GM19395 (cell line): ENCODE data around the gene MSRB3.

Experiments used
- ATAC-seq: cut with Tn5 transposase; IDR thresholded peaks from one replicate; pipeline ENCODE4 v1.9.1; 2021; ENCODE audit warnings: mild to moderate bottlenecking, moderate library complexity; ENCODE audit not compliant: unreplicated experiment

The MSRB3 gene

DNA sequence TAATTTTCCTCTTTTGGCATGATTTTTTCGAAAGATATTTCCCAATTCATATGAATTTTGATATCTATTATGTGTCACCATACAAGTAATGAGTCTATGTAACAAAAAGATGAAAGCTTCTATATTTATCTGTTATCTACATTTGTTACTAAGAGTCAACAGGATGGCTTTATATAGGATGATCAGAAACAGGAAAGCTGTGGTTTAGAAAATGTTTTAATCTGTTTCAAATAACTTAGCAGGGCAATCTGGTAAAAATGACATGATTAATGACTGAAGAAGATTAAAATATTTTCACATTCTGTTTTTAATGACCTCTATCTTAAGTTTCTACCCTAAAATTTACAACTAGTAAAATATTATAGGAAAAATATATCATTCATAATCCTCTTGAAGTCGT is 105.8 kb downstream of the MSRB3 start:
- no peak for ATAC-seq

DNA sequence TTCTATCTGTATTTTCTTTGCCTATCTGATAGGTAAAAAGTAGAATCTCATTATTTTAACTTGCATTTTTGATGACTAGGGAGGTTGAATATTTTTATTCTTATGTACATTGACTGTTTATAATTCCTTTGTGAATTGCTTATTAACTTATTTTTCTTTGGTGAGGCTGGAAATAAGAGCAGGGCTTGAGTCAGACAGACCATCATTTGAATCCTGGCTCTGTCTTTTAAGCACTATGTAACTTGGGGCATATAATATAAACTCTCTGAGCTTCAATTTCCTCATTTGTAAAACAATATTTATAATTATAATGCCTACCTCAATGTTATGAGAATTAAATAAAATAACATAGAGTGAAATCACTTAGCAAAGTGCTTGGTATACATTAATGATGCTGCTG is 108.9 kb downstream of the MSRB3 start:
- ATAC-seq: no peak

DNA sequence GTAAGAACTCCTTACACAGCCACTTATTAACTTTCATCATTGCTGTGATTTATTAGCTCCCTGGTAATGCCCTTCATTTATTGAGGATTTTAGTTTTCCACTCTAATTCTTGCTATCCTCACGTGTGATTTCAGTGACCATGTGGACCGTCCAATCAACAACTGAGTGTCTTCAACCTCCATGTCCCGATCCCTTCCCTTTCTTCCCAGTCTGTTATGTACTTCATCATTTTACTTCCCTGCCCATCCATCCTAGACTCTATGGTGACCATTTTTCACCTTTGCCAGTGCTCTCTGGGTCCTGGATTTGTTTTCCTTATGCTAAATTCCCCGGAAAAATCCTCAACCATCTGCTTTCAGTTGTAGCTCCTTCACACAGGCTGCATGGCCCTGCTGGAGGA is 111.0 kb downstream of the MSRB3 start:
- no peak for ATAC-seq

DNA sequence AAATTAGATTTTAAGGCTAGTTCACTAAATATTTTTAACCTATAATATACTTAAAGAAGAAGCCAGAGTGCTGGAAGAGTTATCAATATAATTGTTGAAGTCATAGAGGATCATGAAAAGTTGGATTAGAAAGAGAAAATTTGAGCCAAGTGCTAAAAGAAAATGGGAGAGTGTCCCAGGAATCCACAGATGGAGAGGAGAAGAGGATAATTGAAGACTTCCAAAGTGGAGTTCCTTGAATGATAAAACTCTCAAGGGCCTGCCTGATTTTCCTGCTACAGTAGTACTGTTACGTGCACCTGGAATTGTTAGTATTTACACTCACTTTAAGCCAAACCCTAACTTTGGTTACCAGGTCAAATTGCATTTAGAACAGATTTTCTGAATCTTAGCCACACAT is 113.2 kb downstream of the MSRB3 start:
- ATAC-seq: no peak

DNA sequence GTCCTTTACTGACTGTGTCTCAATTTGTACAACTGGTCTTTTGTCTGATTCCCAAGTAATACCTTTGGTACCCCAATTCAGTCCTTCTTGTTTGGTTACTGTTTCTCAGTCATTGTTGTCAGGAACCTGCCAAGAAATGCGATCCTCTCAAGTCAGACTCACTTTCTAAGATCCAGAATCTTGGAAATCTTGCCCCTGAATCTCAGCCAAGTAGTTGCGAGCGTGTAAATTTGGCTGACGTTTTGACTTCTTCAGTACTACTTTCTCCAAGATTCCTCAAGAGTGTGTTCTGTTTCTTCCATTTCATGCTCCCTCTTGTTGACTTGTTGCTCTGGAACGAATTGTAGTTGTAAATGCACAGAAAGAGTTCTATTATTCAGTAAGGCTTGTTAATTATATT is 114.0 kb downstream of the MSRB3 start:
- no peak for ATAC-seq

DNA sequence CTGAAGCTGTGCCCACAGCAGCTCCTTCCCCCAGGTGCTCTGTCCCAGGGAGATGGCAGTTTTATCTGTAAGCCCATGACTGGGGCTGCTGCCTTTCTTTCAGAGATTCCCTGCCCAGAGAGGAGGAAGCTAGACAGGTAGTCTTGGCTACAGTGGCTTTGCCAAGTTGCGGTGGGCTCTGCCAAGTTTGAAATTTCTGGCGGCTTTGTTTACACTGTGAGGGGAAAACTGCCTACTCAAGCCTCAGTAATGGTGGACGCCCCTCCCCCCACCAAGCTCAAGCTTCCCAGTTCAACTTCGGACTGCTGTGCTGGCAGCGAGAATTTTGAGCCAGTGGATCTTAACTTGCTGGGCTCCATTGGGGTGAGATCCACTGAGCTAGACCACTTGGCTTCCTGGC is 124.7 kb downstream of the MSRB3 start:
- no peak for ATAC-seq

DNA sequence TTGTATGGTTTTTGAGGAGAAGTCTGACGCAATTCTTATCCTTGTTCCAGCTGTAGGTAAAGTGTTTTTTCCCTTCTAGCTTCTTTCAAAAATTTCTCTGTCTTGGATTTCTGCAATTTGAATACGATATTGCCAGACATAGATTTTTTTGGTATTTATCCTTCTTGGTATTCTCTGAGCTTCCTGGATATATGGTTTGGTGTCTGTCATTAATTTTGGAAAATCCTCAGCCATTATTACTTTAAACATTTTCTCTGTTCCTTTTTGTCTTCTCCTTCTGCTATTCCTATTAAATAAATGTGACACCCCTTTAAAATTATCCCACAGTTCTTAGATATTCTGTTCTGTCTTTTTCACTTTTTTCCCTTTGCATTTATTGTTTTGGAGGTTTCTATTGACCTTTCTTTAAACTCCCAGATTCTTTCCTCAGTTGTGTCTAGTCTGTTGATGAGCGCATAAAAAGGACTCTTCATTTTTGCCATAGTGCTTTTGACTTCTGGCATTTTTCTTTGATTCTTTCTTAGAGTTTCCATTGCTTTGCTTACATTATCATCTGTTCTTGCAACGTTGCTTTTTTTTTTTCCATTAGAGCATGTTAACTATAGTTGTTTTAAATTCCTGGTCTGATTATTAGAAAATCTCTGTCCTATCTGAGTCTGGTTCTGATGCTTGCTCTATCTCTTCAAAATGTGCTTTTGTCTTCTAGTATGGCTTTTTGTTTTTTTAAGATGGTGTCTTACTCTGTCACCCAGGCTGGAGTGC is 129.1 kb downstream of the MSRB3 start:
- no peak for ATAC-seq

DNA sequence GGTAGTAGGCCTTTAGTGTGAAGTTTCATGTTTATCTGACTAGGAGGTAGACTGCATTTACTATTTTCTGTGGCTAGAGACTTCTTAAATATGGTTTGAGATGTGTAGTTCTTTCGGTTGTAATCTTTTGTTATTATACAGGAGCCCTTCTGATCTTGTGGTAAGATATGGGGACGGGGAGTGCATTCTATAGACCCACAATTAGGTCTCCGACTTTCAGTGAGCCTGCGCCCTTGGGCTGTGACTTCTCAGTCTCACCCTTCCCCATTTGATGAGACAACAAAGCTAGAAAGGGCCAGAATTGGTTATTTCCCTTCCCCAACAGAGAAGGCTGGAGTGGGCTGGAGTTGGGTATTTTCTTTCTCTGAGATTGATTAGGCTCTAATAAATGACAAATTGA is 130.0 kb downstream of the MSRB3 start:
- no peak for ATAC-seq

DNA sequence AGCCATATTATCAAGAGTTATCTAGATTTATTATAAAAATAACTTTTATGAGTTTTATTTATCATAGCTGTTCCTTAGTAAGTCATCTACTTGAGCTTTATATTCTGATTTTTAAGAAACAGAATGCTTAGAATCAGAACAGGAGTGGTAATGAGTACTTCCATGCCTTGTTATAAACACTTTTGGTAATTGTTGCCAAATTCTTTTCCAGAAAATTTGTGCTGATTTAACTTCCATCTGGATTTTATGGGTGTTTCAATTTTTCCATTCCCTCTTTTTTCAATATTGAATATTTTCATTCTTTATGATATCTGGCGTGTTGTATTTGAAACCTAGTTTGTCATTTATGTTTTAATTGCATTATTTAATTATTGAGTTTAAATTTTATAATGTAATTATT is 131.2 kb downstream of the MSRB3 start:
- no peak for ATAC-seq

DNA sequence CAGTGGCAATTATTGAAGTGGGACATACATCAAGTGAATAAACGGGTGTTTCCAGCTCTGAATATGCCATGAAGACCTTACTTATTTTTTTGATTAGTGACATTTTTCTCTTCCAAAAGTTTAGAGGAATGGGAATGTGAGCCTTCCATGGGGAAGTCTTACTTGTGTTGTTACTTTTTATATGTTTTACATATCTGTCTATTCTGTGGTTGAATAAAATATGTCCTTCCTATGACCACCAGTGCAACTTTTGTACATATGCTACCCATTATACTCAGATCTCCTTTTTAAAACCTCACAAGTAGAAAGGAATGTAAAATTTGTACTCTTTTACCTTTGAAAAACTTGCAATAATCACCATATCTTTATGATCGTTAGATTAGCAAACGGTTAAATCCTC is 132.7 kb downstream of the MSRB3 start:
- no peak for ATAC-seq

DNA sequence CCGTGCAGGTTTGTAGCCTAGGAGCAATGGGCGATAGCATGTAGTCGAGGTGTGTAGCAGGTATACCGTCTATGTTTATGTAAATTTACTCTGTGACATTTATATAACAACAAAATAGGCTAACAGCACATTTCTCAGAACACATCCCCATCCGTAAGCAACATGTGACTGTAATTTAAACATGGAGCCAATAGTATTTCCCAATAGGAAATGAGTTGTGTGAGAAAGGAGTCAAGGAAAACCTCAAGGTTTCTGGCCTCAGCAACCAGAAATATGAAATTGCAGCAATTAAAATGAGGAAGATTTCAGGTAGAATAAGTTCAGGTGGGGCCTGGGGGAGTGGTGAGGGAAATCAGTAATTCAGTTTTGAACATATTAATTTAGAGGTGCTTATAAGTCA is 136.0 kb downstream of the MSRB3 start:
- no peak for ATAC-seq

DNA sequence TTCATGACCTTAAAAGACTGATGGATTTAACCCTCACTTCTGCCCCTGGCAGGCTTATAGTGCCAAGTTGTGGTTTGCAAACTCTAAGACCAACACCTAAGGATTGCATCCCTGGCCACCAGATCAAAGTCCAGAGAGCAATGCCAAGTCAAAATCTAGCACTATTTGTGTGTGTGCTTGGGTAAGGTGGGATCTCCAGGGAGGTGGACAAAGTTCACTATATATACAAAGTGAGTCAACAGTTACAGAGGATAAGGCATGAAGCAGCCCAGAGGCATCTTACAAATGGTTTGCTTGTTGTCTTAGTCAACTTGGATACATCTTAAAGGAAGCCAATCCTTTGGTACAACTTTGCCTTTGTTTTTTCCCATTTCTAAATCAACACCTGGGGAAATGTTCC is 137.3 kb downstream of the MSRB3 start:
- no peak for ATAC-seq

DNA sequence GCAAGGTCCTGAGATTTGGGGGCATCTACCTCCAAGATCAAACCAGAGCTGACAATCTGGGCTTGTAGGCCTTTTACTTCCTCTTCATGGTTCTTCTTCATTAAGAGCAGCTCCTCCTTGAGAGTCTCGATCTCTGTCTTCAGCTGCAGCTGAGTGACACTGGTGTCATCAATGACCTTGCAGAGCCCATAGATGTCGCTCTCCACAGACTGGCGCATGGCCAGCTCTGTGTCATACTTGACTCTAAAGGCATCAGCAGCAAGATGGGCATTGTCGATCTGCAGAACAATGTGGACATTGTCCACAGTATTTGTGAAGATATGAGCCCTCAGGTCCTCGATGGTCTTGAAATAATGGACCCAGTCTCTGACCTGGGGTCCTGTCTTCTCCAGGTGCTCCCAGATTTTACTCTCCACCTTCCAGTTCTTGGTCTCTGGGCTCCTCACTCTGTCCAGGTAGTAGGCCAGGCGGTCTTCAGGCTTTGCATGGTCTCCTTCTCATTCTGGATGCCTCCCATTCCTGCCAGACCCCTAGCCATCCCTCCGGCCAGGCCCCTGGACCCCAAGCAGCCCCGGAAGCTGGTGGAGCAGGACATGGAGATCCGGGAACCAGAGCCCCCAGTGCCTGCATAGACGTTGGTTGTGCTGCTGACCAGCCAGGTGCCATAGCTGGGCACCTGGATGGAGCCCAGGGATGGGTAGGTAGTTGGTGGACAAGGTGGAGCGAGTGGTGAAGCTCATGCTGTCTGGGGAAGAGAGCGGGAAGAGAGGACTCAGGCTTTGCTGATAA is 141.0 kb downstream of the MSRB3 start:
- no peak for ATAC-seq

DNA sequence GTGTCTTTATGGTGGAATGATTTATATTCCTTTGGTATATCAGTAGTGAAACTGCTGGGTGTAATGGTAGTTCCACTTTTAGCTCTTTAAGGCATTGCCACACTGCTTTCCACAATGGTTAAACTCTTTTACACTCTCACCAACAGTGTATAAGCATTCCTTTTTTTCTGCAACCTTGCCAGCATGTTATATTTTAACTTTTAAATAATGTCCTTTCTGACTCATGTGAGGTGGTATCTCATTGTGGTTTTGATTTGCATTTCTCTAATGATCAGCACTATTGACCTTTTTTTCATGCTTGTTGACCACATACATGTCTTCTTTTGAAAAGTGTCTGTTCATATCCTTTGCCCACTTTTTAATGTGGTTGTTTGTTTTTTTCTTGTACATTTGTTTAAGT is 142.5 kb downstream of the MSRB3 start:
- no peak for ATAC-seq

DNA sequence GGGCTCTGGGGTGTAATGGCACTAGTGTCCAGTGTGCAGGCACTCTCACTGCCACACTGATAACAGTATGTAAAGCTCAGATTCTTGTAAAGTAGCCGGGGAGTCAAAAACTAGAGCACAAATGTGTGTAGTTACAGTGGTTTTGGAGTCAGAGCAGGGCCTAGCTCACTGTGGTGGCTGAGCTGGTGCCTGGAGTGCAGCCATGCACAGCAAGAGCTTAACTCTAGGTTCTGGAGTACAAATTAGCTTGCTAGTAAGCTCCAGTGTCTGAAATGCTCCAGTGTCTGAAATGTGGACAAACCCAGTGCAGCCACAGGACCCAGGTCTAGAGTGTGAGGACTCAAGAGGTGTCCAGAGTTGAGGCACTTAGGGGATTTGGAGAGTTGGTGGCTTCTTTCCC is 149.2 kb downstream of the MSRB3 start:
- ATAC-seq: no peak

DNA sequence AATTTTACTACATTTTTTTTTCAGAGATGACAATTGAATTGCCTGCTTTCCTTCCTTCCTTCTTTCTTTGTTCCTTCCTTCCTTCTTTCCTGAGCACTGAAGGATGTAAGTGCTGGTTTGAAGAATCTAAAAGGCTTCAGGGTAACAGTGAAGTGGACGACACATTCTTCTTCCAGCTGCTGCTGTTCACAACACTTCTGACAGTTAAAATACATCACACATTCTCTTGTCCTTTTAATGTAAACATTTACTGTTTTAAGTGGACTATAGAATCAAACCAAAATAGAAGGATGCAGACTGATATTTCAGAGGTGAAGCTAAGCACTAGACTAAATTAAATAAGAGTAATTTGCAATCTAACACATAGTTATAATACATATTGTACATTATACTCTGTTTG is 151.5 kb downstream of the MSRB3 start:
- no peak for ATAC-seq

DNA sequence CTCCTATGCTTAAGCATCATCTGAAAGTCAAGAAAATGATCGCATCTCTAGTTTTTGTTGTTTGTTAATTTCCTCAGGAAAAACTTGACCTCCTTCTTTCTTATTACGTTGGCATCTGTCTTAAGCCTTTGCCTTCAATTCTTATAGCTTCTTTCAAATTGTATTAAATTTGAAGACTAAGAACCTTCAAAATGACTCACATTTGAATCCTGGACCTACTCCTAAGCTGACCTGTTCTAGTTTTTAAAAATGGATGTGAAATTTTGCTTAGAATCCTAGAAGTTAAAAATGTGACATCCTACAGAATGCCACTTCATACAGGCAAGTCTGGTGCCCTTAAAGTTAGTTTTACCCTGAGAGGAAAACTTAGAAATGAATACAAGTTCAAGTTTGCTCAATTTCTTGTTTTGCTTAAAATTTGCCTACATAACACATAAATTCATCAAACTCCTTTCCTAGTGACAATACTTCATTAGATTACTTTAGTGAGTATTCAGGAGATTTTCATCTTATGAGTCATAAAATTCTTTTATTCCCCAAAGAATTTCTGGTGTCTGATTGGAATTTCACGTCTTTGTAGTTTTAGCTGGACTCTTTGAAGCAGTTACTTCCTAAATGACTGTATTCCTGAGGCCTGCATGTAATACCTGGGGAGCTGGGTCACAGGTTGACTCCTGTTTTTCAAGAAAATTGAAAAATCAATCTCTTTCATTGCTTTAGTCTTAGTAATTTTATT is 152.3 kb downstream of the MSRB3 start:
- ATAC-seq: no peak

DNA sequence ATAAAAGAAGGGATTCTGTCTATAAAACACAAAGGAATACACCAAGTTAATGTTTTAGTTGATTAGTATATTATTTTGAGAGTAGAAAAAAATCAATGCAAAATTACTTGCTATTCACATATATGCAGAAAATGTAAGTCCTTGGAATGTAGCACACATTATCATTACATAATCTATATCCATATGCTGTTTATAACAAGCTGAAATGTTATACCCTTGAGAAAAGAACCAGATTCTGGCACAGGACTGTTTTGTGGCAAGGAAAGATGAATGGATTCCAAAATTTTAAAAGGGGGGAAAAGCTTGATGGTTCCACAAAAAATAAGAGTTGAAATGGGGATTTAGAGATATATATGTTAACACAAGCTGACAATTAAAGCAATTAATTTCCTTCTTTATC is 153.6 kb downstream of the MSRB3 start:
- no peak for ATAC-seq

DNA sequence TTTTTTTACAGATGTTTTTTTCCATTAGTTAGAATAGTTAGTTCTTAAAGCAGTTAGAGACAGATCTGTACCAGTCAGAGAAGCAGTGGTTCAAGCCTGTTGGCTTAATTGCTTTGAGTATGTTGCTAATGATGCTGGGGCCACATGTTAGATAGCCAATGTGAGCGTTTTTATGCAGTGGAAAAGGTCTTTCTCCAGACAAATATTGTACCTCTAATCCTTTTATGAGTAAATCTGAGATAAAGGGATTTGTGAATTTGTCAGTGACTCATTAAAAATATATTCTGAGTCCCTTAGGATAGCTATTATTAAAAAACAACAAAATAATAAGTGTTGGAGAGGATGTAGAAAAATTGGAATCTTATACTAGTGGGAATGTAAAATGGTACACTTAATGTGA is 154.2 kb downstream of the MSRB3 start:
- ATAC-seq: no peak

DNA sequence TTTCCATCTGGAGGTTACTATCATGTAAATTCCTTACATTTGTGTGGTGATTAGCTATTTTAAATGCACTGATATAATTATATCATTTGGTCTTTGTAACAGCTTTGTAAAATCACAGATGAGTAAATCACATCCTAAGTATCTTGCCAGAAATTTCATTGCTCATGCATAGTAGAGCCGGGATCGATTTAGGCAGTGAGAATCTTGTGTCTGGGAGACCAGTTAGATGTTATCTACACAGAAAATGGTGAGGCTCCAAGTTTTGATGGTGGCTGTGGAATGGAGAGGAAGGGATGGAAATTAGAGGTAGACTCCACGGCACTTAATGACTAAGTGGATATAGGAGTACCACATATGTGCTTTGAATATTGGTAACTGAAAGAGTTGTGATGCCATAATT is 156.3 kb downstream of the MSRB3 start:
- ATAC-seq: no peak

DNA sequence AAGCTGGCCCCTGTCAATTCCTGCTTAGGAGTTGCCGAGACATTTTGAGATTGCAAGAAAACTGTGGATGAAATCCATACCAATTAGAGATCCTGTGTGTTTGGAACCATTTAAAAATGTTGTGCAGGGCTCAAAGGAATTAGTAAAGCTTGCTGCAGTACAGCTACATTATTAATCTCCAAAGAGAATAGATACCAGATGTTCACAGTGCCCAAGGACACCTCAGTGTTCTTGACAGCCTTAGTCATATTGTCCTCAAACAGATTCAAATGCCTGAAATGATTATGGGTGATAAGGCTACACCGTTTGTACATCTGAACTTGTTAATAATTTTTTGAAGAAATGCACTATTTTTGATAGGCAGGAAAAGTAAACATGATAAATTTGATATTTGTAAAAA is 164.6 kb downstream of the MSRB3 start:
- no peak for ATAC-seq

DNA sequence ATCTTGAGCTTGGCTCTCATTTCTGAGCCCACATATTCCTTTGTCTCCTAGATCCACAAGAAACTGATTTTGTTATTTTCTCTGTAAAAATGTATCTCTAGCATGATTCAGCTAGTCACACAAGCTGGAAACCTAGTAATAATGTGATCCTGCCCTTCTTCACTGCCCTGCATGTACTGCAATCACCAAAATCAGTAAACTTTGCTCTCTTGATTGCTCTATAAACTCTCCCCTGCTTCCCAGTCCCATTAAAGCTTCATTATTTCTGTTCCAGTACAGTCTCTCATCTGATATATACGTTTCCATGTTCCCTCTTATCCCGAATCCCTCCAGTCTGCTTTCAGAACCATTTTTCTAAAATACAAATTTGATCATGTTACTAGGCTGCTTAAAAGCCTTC is 166.5 kb downstream of the MSRB3 start:
- ATAC-seq: no peak
